Endothelial cell (in vitro differentiated cells): Measurements from ENCODE around the gene LIPT1. TPM values are rescaled to one million over a fixed set of nuclear protein-coding genes. Genes with fewer than 3 reads are reported as not detected.

Experiments
- DNase-seq: peaks from one replicate; pipeline ENCODE4 v3.0.0; 2021; ENCODE audit warnings: low spot score
- H3K27ac Mint-ChIP-seq: one replicate; pipeline ENCODE4 v1.8.0; 2021; ENCODE audit warnings: mixed read lengths, inconsistent platforms; ENCODE audit not compliant: unreplicated experiment
- H3K27me3 Mint-ChIP-seq: one replicate; pipeline ENCODE4 v1.8.0; 2021; ENCODE audit warnings: mild to moderate bottlenecking, moderate library complexity, mixed read lengths, inconsistent platforms; ENCODE audit not compliant: unreplicated experiment
- H3K36me3 Mint-ChIP-seq: one replicate; pipeline ENCODE4 v1.8.0; 2021; ENCODE audit warnings: mild to moderate bottlenecking, low read depth, mixed read lengths, inconsistent platforms; ENCODE audit not compliant: unreplicated experiment
- H3K4me1 Mint-ChIP-seq: one replicate; pipeline ENCODE4 v1.8.0; 2021; ENCODE audit warnings: mild to moderate bottlenecking, mixed read lengths, inconsistent platforms; ENCODE audit not compliant: unreplicated experiment
- H3K4me3 Mint-ChIP-seq: one replicate; pipeline ENCODE4 v1.8.0; 2021; ENCODE audit warnings: mild to moderate bottlenecking, mixed read lengths, inconsistent platforms; ENCODE audit not compliant: unreplicated experiment
- H3K9me3 Mint-ChIP-seq: one replicate; pipeline ENCODE4 v1.8.0; 2021; ENCODE audit warnings: mixed read lengths, inconsistent platforms; ENCODE audit not compliant: unreplicated experiment
- total RNA-seq: library from RNA; stranded (reverse); fragmentation: NEBNext Ultra II Directional; extraction: Animal tissue kit (Norgen Biotek cat#: 25700); gene quantifications from one replicate; pipeline ENCODE4 v1.2.1, GENCODE V29; 2021; ENCODE audit not compliant: unreplicated experiment
- TF ChIP-seq, protein P1 (sequence below): fragments of 200-600 bp; sonication (generic); IDR thresholded peaks from one replicate; pipeline ENCODE4 v1.5.0; 2021; ENCODE audit warnings: antibody characterized with exemption; ENCODE audit not compliant: unreplicated experiment

Gene LIPT1
- total RNA-seq, 1 donor from 2014 or later = 6.9 TPM

GRCh38 chr2:99171377-99172140 is 16.8 kb downstream of the LIPT1 start:
- Mint-ChIP-seq H3K27me3 (no peaks in the 10 kb centered on the region), H3K4me3 (no peak overlapping the region), H3K9me3 (no peaks in the 10 kb centered on the region), H3K4me1 (no peaks in the 10 kb centered on the region), H3K27ac (no peak overlapping the region), H3K36me3 (peaks cover 6% of the 10 kb centered on the region)
- TF ChIP-seq, protein P1, sequence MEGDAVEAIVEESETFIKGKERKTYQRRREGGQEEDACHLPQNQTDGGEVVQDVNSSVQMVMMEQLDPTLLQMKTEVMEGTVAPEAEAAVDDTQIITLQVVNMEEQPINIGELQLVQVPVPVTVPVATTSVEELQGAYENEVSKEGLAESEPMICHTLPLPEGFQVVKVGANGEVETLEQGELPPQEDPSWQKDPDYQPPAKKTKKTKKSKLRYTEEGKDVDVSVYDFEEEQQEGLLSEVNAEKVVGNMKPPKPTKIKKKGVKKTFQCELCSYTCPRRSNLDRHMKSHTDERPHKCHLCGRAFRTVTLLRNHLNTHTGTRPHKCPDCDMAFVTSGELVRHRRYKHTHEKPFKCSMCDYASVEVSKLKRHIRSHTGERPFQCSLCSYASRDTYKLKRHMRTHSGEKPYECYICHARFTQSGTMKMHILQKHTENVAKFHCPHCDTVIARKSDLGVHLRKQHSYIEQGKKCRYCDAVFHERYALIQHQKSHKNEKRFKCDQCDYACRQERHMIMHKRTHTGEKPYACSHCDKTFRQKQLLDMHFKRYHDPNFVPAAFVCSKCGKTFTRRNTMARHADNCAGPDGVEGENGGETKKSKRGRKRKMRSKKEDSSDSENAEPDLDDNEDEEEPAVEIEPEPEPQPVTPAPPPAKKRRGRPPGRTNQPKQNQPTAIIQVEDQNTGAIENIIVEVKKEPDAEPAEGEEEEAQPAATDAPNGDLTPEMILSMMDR = no peak
- DNase-seq = no peak

GRCh38 chr2:99180755-99181623 is 26.2 kb downstream of the LIPT1 start, which contains the start of the genes MITD1 and MRPL30:
MITD1 (minus strand) TSS chr2:99181058; CDS start chr2:99180981, 77 bp downstream.
MRPL30 (plus strand) TSS chr2:99181184; CDS start chr2:99186204, 5,020 bp downstream.
- Mint-ChIP-seq H3K36me3 (no peaks in the 10 kb centered on the region), H3K9me3 (no peaks in the 10 kb centered on the region), H3K4me3 (peak within 1 kb of the TSS; percentile 99), H3K27me3 (peaks cover 2% of the 10 kb centered on the region), H3K27ac (peak within 1 kb of the TSS; percentile 93), H3K4me1 (peaks cover 15% of the 10 kb centered on the region)
- TF ChIP-seq, protein P1 = no peak
- peak; percentile 85 for DNase-seq

- Mint-ChIP-seq H3K27me3 (peaks cover 2% of the 10 kb centered on the region), H3K4me3 (peak overlapping the region; percentile 99), H3K4me1 (peaks cover 15% of the 10 kb centered on the region), H3K36me3 (no peaks in the 10 kb centered on the region), H3K27ac (peak overlapping the region; percentile 93), H3K9me3 (no peaks in the 10 kb centered on the region)
- TF ChIP-seq, protein P1 = no peak
- no peak for DNase-seq
These were observed 26.8 kb downstream of the LIPT1 start for GRCh38 chr2:99181624-99182000.

DNA sequence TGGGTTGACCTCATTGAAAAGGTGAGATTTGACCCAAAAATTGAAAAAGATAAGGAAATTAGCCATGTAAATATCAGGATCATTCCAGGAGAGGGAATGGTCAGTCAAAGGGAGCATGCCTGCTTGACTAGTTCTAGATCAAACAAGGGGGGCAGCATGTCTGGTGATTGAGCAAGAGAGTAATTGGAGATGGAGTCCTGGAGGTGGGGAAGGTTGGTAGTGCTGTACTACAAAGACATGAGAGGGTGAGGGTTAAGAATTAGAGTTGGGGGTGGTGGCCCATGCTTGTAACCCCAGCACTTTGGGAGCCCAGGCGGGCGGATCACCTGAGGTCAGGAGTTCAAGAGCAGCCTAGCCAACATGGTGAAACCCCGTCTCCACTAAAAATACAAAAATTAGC is 28.3 kb downstream of the LIPT1 start:
- Mint-ChIP-seq H3K27ac (no peak overlapping the region), H3K4me1 (peaks cover 15% of the 10 kb centered on the region), H3K4me3 (peak overlapping the region; percentile 34), H3K27me3 (peaks cover 2% of the 10 kb centered on the region), H3K36me3 (no peaks in the 10 kb centered on the region), H3K9me3 (no peaks in the 10 kb centered on the region)
- no peak for DNase-seq
- TF ChIP-seq, protein P1 = no peak

GRCh38 chr2:99184811-99185210 is 30.0 kb downstream of the LIPT1 start:
- Mint-ChIP-seq H3K4me3 (no peak overlapping the region), H3K27me3 (no peaks in the 10 kb centered on the region), H3K27ac (no peak overlapping the region), H3K36me3 (peaks cover 4% of the 10 kb centered on the region), H3K9me3 (no peaks in the 10 kb centered on the region), H3K4me1 (peaks cover 9% of the 10 kb centered on the region)
- no peak for DNase-seq
- TF ChIP-seq, protein P1 = no peak
